Epithelial cell of proximal tubule (primary cell): ENCODE results near the gene KCNIP1. TPM values are rescaled to one million over a fixed set of nuclear protein-coding genes. Genes with fewer than 3 reads are reported as not detected.

ENCODE experiments used
- DNase-seq: peaks from one replicate; pipeline ENCODE4 v3.0.0-alpha.2; 2011; ENCODE audit warnings: low read depth
- H3K4me3 ChIP-seq: 2 replicates; pipeline ENCODE4 v1.5.1; 2011; ENCODE audit warnings: low read depth, mild to moderate bottlenecking, low read length
- CTCF ChIP-seq: conservative IDR thresholded peaks from 2 replicates; pipeline ENCODE4 v1.5.1; 2012; ENCODE audit warnings: low read depth, mild to moderate bottlenecking, low read length
- total RNA-seq: library from RNA; depleted of rRNA; stranded (reverse); fragments of >200 nt; gene quantifications from 2 replicates; pipeline ENCODE4 v1.2.3, GENCODE V29; 2015

Gene KCNIP1
- total RNA-seq, 1 donor from 2014 or later = 2.0 TPM

DNA sequence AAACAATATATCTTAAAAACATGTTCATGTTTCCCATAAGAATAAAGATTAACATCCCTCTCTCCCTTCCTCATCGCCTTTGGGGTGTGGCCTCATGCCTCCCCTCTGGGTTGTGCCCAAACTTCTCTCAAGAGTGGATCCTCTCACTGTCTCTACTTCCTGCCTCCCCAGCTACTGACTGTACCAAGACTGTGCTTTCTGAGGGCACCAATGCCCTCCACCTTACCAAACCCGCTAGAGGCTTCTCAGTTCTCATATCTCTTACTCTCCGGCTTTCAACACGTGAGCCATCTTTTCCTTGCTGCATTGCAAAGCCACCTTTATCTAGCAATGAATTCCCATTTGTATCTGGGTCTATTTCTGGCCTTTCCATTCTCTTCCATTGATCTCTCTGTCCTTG, 34.4 kb upstream of the KCNIP1 start:
- no peak for DNase-seq
- no peak for TF ChIP-seq CTCF

GRCh38 chr5:170470275-170470674, 33.5 kb upstream of the KCNIP1 start:
- TF ChIP-seq CTCF = no peak
- no peak overlapping the region for H3K4me3 ChIP-seq
- no peak for DNase-seq

More for the DNA sequence above, 34.4 kb upstream of the KCNIP1 start:
- H3K4me3 ChIP-seq = no peak overlapping the region

DNA sequence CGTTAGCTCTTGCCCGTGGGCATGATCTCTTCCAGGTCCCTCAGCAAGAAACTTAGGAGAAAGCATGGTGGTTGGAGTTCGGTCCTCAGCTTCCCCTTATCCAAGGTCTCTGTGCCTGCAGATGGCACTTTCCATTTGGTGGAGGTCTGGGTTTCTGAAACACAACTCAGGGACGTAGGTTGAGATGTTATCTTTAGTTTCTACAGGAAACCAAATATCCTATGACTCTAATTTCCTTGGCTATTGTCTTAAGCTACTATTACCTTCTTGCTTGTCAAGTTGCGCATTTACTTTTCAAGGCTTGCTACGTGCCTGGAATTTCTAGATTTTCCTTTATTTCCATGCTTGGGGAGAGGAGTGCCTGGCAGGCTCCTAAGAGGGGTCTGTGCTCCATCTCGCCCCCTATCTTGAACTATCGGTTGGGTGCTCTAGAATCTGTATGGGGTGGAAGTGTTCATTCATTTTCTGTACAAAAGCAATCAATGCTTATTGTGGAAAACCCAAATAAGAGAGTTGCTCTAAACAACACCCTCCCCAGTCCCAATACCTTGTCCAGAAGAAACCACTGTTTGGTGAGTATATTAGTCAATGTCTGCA, 32.9 kb upstream of the KCNIP1 start:
- TF ChIP-seq CTCF = no peak
- DNase-seq = no peak
- H3K4me3 ChIP-seq = no peak overlapping the region

DNA sequence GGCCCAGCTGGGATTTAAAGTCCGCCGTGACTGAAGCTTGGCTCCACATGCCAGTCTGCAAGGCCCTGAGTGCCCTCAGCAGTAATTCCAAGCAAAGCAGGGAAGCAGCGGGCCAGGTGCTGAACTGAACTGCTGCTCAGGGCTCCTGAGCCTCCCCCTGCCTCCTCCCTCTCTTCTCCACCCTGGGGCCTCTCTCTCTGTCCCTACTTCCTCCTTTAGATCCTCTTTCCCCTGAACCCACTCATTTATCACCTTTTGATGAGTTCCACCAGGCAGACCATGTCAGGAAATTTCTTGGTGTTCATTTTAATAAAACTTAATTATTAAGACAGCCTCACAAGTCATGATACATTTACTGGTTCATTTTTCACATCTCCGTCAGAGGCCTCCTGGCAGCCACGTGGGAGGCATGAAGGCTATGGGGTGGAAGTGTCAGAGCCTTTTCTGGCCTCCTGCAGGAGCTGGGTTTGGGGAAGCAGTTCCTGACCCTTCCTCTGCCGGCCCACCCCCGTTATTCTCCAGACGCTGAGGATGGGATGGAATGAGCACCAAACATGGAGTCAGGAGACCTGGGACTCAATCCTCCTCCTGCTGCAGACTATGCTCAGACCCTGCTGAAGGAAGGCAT, 32.2 kb upstream of the KCNIP1 start:
- DNase-seq = no peak
- no peak overlapping the region for H3K4me3 ChIP-seq

GRCh38 chr5:170473642-170474041, 30.2 kb upstream of the KCNIP1 start:
- DNase-seq = no peak
- TF ChIP-seq CTCF = no peak
- H3K4me3 ChIP-seq = no peak overlapping the region

More for the DNA sequence above, 32.2 kb upstream of the KCNIP1 start:
- no peak for TF ChIP-seq CTCF

GRCh38 chr5:170474489-170475274, 29.1 kb upstream of the KCNIP1 start:
- TF ChIP-seq CTCF = no peak
- no peak for DNase-seq
- no peak overlapping the region for H3K4me3 ChIP-seq
